K562 (cell line): ENCODE results near the gene SAMD10. TPM values are rescaled to one million over a fixed set of nuclear protein-coding genes. Genes with fewer than 3 reads are reported as not detected.

ENCODE experiments used
- ZNF57 ChIP-seq: fragments of 450-650 bp; formaldehyde crosslinking; IDR thresholded peaks from 2 replicates; pipeline ENCODE4 v1.4.0; 2020; ENCODE audit warnings: mild to moderate bottlenecking, moderate library complexity
- polyA plus RNA-seq, 8 experiments: library from polyadenylated mRNA; depleted of rRNA in 4 of 8; stranded (reverse) in 5 of 8; unstranded in 3 of 8; fragments of >200 nt; fragmentation: Nextera tagmentation in 2 of 8; fragmentation: Illumina TruSeq in 1 of 8; extraction: Ambion mirVana in 2 of 8; extraction: Trizol in 1 of 8; gene quantifications; 2 replicates each; pipeline versions ENCODE4 v1.2.1 to v1.2.3, GENCODE V29; 2011 to 2014; ENCODE audit warnings: inconsistent platforms in 1 of 8, missing spikeins in 1 of 8
- total RNA-seq, 7 experiments: library from RNA; depleted of rRNA in 6 of 7; stranded (reverse); fragments of >200 nt in 6 of 7; fragmentation: Illumina TruSeq in 2 of 7; extraction: Trizol in 2 of 7; gene quantifications; 2 replicates each; pipeline versions ENCODE4 v1.2.1 to v1.2.3, GENCODE V29; 2011 to 2021; ENCODE audit warnings: low replicate concordance in 1 of 7
- TF ChIP-seq, protein P1 (sequence below): fragments of 200-600 bp; sonication (generic); IDR thresholded peaks from one replicate; pipeline ENCODE4 v1.6.1; 2012; ENCODE audit warnings: mild to moderate bottlenecking, low read depth, low read length, inconsistent platforms
- TF ChIP-seq, protein P2 (sequence below): fragments of 450-650 bp; IDR thresholded peaks from 2 replicates; pipeline ENCODE4 v1.6.1; 2016

Gene SAMD10
- total and polyA plus RNA-seq, 9 of the 15 experiments (the other 6 are each of a cell fraction or from before 2014, with no cell fraction given) = 0.37 to 15.2 (median 4.8) TPM

DNA sequence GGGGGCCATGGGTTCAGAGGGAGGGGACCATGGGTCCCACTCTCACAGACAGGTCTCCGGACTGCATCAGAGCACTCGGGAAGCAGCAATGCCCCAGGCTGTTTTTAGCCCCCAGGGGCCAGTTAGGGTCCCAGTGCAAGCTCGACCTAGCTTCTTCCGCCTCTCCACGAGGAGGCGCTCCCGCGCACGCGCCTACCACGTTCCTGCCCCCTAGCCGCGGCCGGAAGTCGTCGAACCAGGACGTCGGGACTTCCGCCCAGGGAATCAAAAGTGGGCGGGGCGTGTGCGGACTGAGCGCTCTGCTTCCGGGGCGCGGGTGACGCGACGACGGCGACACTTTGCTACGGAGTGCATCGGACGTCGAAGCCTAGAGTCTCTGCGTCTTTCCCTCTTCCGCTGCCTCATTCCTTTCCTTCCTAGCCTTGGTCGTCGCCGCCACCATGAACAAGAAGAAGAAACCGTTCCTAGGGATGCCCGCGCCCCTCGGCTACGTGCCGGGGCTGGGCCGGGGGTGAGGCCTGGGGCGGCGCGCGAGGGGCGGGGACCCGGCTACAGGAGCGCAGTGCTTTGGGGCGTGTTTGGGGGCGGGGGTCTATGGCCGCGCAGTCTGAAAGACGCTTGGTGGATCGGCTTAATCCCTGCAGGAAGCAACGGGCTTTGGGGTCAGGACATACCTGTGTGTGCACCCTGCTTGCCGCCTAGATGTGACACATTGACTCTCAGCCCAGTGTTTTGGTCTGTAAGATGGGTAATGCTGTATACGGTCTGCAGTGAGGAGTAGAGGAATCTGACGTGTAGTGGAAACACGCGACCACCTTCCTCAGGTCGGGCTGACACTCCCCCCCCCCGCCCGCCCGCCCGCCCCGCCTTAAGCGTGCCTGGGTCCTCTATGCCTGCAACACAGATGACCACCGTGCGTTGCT, 1.6 kb upstream of the SAMD10 start, which contains the start of gene PRPF6 (continued):
- TF ChIP-seq, protein P1, sequence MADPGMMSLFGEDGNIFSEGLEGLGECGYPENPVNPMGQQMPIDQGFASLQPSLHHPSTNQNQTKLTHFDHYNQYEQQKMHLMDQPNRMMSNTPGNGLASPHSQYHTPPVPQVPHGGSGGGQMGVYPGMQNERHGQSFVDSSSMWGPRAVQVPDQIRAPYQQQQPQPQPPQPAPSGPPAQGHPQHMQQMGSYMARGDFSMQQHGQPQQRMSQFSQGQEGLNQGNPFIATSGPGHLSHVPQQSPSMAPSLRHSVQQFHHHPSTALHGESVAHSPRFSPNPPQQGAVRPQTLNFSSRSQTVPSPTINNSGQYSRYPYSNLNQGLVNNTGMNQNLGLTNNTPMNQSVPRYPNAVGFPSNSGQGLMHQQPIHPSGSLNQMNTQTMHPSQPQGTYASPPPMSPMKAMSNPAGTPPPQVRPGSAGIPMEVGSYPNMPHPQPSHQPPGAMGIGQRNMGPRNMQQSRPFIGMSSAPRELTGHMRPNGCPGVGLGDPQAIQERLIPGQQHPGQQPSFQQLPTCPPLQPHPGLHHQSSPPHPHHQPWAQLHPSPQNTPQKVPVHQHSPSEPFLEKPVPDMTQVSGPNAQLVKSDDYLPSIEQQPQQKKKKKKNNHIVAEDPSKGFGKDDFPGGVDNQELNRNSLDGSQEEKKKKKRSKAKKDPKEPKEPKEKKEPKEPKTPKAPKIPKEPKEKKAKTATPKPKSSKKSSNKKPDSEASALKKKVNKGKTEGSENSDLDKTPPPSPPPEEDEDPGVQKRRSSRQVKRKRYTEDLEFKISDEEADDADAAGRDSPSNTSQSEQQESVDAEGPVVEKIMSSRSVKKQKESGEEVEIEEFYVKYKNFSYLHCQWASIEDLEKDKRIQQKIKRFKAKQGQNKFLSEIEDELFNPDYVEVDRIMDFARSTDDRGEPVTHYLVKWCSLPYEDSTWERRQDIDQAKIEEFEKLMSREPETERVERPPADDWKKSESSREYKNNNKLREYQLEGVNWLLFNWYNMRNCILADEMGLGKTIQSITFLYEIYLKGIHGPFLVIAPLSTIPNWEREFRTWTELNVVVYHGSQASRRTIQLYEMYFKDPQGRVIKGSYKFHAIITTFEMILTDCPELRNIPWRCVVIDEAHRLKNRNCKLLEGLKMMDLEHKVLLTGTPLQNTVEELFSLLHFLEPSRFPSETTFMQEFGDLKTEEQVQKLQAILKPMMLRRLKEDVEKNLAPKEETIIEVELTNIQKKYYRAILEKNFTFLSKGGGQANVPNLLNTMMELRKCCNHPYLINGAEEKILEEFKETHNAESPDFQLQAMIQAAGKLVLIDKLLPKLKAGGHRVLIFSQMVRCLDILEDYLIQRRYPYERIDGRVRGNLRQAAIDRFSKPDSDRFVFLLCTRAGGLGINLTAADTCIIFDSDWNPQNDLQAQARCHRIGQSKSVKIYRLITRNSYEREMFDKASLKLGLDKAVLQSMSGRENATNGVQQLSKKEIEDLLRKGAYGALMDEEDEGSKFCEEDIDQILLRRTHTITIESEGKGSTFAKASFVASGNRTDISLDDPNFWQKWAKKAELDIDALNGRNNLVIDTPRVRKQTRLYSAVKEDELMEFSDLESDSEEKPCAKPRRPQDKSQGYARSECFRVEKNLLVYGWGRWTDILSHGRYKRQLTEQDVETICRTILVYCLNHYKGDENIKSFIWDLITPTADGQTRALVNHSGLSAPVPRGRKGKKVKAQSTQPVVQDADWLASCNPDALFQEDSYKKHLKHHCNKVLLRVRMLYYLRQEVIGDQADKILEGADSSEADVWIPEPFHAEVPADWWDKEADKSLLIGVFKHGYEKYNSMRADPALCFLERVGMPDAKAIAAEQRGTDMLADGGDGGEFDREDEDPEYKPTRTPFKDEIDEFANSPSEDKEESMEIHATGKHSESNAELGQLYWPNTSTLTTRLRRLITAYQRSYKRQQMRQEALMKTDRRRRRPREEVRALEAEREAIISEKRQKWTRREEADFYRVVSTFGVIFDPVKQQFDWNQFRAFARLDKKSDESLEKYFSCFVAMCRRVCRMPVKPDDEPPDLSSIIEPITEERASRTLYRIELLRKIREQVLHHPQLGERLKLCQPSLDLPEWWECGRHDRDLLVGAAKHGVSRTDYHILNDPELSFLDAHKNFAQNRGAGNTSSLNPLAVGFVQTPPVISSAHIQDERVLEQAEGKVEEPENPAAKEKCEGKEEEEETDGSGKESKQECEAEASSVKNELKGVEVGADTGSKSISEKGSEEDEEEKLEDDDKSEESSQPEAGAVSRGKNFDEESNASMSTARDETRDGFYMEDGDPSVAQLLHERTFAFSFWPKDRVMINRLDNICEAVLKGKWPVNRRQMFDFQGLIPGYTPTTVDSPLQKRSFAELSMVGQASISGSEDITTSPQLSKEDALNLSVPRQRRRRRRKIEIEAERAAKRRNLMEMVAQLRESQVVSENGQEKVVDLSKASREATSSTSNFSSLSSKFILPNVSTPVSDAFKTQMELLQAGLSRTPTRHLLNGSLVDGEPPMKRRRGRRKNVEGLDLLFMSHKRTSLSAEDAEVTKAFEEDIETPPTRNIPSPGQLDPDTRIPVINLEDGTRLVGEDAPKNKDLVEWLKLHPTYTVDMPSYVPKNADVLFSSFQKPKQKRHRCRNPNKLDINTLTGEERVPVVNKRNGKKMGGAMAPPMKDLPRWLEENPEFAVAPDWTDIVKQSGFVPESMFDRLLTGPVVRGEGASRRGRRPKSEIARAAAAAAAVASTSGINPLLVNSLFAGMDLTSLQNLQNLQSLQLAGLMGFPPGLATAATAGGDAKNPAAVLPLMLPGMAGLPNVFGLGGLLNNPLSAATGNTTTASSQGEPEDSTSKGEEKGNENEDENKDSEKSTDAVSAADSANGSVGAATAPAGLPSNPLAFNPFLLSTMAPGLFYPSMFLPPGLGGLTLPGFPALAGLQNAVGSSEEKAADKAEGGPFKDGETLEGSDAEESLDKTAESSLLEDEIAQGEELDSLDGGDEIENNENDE = no peak
- TF ChIP-seq, protein P2, sequence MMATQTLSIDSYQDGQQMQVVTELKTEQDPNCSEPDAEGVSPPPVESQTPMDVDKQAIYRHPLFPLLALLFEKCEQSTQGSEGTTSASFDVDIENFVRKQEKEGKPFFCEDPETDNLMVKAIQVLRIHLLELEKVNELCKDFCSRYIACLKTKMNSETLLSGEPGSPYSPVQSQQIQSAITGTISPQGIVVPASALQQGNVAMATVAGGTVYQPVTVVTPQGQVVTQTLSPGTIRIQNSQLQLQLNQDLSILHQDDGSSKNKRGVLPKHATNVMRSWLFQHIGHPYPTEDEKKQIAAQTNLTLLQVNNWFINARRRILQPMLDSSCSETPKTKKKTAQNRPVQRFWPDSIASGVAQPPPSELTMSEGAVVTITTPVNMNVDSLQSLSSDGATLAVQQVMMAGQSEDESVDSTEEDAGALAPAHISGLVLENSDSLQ = peak; percentile 76
- TF ChIP-seq ZNF57 (CRISPR knock-in tag) = no peak
